ENCODE results near the gene EDDM13. TPM values are rescaled to one million over a fixed set of nuclear protein-coding genes. Genes with fewer than 3 reads are reported as not detected.

The EDDM13 gene
- total and polyA plus RNA-seq, 2 of the 13 experiments (the other 11 are each of a cell fraction or from before 2014, with no cell fraction given) = not detected

DNA sequence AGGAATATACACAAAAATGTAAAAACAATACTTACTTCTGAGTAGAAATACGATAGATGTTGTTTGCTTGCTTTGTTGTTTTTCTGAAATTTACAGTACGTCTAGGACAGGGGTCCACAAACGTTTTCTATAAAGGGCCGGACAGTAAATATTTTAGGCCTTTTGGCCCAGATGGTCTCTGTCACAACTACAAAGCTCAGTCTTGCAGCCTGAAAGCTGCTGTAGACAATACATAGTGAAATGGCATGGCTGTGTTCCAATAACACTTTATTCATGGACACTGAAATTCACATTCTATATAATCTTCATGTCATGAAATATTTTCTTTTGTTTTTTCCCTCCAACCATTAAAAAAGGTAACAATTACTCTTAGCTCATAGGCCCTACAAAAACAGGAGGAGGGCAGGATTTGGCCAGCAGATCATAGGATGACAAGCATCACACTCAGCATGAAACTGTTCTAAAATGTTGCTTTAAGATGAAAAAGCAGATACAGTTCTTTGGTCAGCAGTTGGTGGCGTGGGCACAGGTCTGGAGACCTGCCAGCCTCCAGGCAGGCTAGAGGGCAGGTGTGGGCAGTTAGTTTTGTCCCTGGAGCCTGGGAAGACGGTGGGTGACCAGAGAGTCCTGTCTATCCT lies at the start of gene EDDM13 (continued):
- no peak for TF ChIP-seq ZNF564 (CRISPR knock-in tag; IDR thresholded peaks at IDR 0.05)
- no peak for TF ChIP-seq ZNF75D (CRISPR knock-in tag; IDR thresholded peaks at IDR 0.05; ENCODE audit: borderline replicate concordance)
- no peak for TF ChIP-seq ZNF775 (CRISPR knock-in tag; IDR thresholded peaks at IDR 0.05; ENCODE audit: borderline replicate concordance)
- TF ChIP-seq KLF6 (CRISPR knock-in tag; IDR thresholded peaks at IDR 0.05) = no peak
- no peak for TF ChIP-seq SPEN (CRISPR knock-in tag; IDR thresholded peaks at IDR 0.05; ENCODE audit: low read depth)
- TF ChIP-seq KLF13 (CRISPR knock-in tag; IDR thresholded peaks at IDR 0.05) = no peak
- TF ChIP-seq ZKSCAN1 (IDR thresholded peaks at IDR 0.05; ENCODE audit: low read length) = no peak
- no peak for TF ChIP-seq ZNF180 (CRISPR knock-in tag; IDR thresholded peaks at IDR 0.05; ENCODE audit: borderline replicate concordance, low read depth)
- TF ChIP-seq, protein P1, sequence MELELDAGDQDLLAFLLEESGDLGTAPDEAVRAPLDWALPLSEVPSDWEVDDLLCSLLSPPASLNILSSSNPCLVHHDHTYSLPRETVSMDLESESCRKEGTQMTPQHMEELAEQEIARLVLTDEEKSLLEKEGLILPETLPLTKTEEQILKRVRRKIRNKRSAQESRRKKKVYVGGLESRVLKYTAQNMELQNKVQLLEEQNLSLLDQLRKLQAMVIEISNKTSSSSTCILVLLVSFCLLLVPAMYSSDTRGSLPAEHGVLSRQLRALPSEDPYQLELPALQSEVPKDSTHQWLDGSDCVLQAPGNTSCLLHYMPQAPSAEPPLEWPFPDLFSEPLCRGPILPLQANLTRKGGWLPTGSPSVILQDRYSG (CRISPR knock-in tag; IDR thresholded peaks at IDR 0.05) = no peak
- TF ChIP-seq ZBTB42 (CRISPR knock-in tag; IDR thresholded peaks at IDR 0.05) = no peak
- no peak for TF ChIP-seq ZBTB38 (CRISPR knock-in tag; IDR thresholded peaks at IDR 0.05)
- TF ChIP-seq SMYD3 (CRISPR knock-in tag; IDR thresholded peaks at IDR 0.05) = no peak
- no peak for TF ChIP-seq IKZF1 (IDR thresholded peaks at IDR 0.05)

DNA sequence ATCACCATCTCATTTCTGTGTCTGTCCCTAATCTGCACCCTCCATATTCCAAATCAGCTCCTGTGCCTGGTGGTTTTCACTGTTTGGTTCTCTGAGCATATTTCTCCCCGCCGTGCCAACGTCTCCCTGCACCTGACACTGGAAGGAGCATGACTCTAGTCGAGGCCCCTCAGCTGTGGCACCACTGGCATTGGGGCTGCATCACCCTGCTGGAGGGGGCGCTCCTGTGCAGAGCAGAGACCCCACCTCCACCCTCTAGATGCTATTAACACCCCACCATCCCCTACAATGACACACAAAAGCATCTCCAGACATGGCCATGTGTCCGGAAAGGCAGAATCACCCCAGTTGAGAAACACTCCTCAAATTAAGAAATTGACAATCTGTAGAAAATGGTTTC lies 49.6 kb upstream of the EDDM13 start:
- Histone ChIP-seq H3K27ac (ENCODE audit: extremely low read length, insufficient read depth, low read length) (no peak overlapping the region), H3K9ac (ENCODE audit: insufficient read depth, low read depth, low read length) (no peak overlapping the region), H3K36me3 (replicated peaks in 1 of 2; ENCODE audit: control insufficient read depth in 1 of 2, insufficient read depth in 2 of 2, low read length in 2 of 2) (peaks cover 1 to 8% of the 10 kb centered on the region in 2 experiments), H3K9me3 (ENCODE audit: low read length) (no peaks in the 10 kb centered on the region), H3K27me3 (ENCODE audit: control insufficient read depth in 1 of 2, insufficient read depth in 2 of 2, low read length in 2 of 2) (no peaks in the 10 kb centered on the region), H2AFZ (ENCODE audit: low read length) (no peak overlapping the region), H4K20me1 (ENCODE audit: insufficient read depth, low read length) (no peaks in the 10 kb centered on the region), H3K4me3 (replicated peaks in 1 of 3; ENCODE audit: insufficient read depth in 1 of 3, low read depth in 2 of 3, low read length in 3 of 3) (no peak overlapping the region), H3K79me2 (ENCODE audit: insufficient read depth, low read length) (no peaks in the 10 kb centered on the region), H3K4me1 (ENCODE audit: insufficient read depth, low read length) (no peaks in the 10 kb centered on the region), H3K4me2 (ENCODE audit: low read depth, low read length) (no peak overlapping the region)
- intact Hi-C loops (cut with micrococcal nuclease; ENCODE audit: unreplicated experiment) = no loop called here
- BruUV-seq (replicated peaks) = no TSS peak
- CTCF ChIA-PET (ENCODE audit: low intra/inter-chr PET ratio, low total read pairs) = no interaction called here
- DNase-seq (ENCODE audit: low spot score) (no peak), FAIRE-seq (no peak), ATAC-seq (no peak)
- TF ChIP-seq YY1 (IDR thresholded peaks at IDR 0.05; ENCODE audit: insufficient read depth, insufficient replicate concordance, low read depth, low read length) (no peak), MXI1 (IDR thresholded peaks at IDR 0.05; ENCODE audit: borderline replicate concordance, low read depth, low read length) (no peak), SAP130 (CRISPR knock-in tag; IDR thresholded peaks at IDR 0.05; ENCODE audit: low read depth) (no peak)
- TF ChIP-seq, protein P2, sequence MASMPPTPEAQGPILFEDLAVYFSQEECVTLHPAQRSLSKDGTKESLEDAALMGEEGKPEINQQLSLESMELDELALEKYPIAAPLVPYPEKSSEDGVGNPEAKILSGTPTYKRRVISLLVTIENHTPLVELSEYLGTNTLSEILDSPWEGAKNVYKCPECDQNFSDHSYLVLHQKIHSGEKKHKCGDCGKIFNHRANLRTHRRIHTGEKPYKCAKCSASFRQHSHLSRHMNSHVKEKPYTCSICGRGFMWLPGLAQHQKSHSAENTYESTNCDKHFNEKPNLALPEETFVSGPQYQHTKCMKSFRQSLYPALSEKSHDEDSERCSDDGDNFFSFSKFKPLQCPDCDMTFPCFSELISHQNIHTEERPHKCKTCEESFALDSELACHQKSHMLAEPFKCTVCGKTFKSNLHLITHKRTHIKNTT (CRISPR knock-in tag; IDR thresholded peaks at IDR 0.05) = no peak
- TF ChIP-seq, protein P3, sequence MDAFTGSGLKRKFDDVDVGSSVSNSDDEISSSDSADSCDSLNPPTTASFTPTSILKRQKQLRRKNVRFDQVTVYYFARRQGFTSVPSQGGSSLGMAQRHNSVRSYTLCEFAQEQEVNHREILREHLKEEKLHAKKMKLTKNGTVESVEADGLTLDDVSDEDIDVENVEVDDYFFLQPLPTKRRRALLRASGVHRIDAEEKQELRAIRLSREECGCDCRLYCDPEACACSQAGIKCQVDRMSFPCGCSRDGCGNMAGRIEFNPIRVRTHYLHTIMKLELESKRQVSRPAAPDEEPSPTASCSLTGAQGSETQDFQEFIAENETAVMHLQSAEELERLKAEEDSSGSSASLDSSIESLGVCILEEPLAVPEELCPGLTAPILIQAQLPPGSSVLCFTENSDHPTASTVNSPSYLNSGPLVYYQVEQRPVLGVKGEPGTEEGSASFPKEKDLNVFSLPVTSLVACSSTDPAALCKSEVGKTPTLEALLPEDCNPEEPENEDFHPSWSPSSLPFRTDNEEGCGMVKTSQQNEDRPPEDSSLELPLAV (CRISPR knock-in tag; conservative IDR thresholded peaks at IDR 0.05; ENCODE audit: low read depth) = no peak
- 83% methylated on average over 6 of the region's 6 CpGs for WGBS (ENCODE audit: low lambda C conversion rate)
- in situ Hi-C loops (cut with HindIII; ENCODE audit: extremely low pct_ligation_motif_present, low pct_unique_long_range_greater_than_20kb) = no loop called here
- POLR2A ChIA-PET = no interaction called here
